Peyer's patch (tissue), 4 donors: ENCODE data around the gene SORBS1. TPM values are rescaled to one million over a fixed set of nuclear protein-coding genes. Genes with fewer than 3 reads are reported as not detected.
"Not testable (repeated sequence)": the region's sequence is repeated elsewhere in the genome, so short reads cannot be mapped to it uniquely, and the experiment has no call there.

Experiments used
- DNase-seq, 3 donors: peaks; one replicate each; pipeline ENCODE4 v3.0.0-alpha.2; 2017 to 2019
- H3K27ac ChIP-seq, 4 donors: fragments of 200-600 bp; sonication (generic); one replicate each; pipeline ENCODE4 v1.5.1; 2016 to 2019
- H3K27me3 ChIP-seq, 2 donors: fragments of 200-600 bp; sonication (generic); one replicate each; pipeline ENCODE4 v1.5.1; 2019
- H3K36me3 ChIP-seq, 3 donors: fragments of 200-600 bp; sonication (generic); one replicate each; pipeline ENCODE4 v1.5.1; 2016 to 2019
- H3K4me1 ChIP-seq, 4 donors: fragments of 200-600 bp; sonication (generic); one replicate each; pipeline ENCODE4 v1.5.1; 2016 to 2019
- H3K4me3 ChIP-seq, 4 donors: fragments of 200-600 bp; sonication (generic); 1 replicate in 3 of 4; 2 replicates in 1 of 4; pipeline ENCODE4 v1.5.1; 2016 to 2019; ENCODE audit warnings: mild to moderate bottlenecking in 1 of 4
- H3K9me3 ChIP-seq, 4 donors: fragments of 200-600 bp; sonication (generic); one replicate each; pipeline ENCODE4 v1.5.1; 2016 to 2019; ENCODE audit warnings: mild to moderate bottlenecking in 1 of 4
- CTCF ChIP-seq, 6 experiments: fragments of 450-650 bp in 4 of 6; fragments of 200-600 bp in 2 of 6; sonication (generic) in 1 of 6; IDR thresholded peaks; one replicate each; pipeline ENCODE4 v1.5.1; 2017 to 2019; ENCODE audit warnings: antibody characterized with exemption in 6 of 6, mild to moderate bottlenecking in 3 of 6, moderate library complexity in 1 of 6
- POLR2A ChIP-seq, 2 donors: fragments of 450-650 bp; IDR thresholded peaks; one replicate each; pipeline ENCODE4 v1.5.1; 2017; ENCODE audit warnings: antibody characterized with exemption in 2 of 2, mild to moderate bottlenecking in 2 of 2, moderate library complexity in 2 of 2
- total RNA-seq, 4 donors: library from RNA; depleted of rRNA; stranded (reverse); fragments of >200 nt; gene quantifications; one replicate each; pipeline ENCODE4 v1.1.0, GENCODE V29; 2016

Gene SORBS1
- total RNA-seq, 4 donors from 2014 or later: 34.3 to 57.1 (median 48.7) TPM

GRCh38 chr10:95352684-95353083, 208.5 kb downstream of the SORBS1 start:
- Histone ChIP-seq H3K27me3 (no peaks in the 10 kb centered on the region), H3K4me3 (no peak overlapping the region), H3K36me3 (peaks cover 0 to 19% (median 0%) of the 10 kb centered on the region in 3 donors), H3K4me1 (peaks cover 0 to 3% (median 0%) of the 10 kb centered on the region in 4 donors), H3K27ac (no peak overlapping the region), H3K9me3 (no peaks in the 10 kb centered on the region)
- TF ChIP-seq POLR2A (IDR thresholded peaks at IDR 0.05) (no peak), CTCF (IDR thresholded peaks at IDR 0.05) (no peak)
- no peak for DNase-seq

- Histone ChIP-seq H3K27ac (peak overlapping the region; percentile 48 to 70 (median 54)), H3K36me3 (peaks cover 0 to 10% (median 0%) of the 10 kb centered on the region in 3 donors), H3K4me1 (peaks cover 0 to 3% (median 0%) of the 10 kb centered on the region in 4 donors), H3K9me3 (no peaks in the 10 kb centered on the region), H3K27me3 (no peaks in the 10 kb centered on the region), H3K4me3 (no peak overlapping the region)
- TF ChIP-seq POLR2A (IDR thresholded peaks at IDR 0.05) (no peak), CTCF (IDR thresholded peaks at IDR 0.05) (no peak)
- no peak for DNase-seq
Measured at GRCh38 chr10:95350830-95351228, 210.3 kb downstream of the SORBS1 start.

GRCh38 chr10:95350219-95350829, 210.8 kb downstream of the SORBS1 start:
- peaks cover 0 to 3% (median 0%) of the 10 kb centered on the region in 4 donors for H3K4me1 ChIP-seq
- no peaks in the 10 kb centered on the region for H3K27me3 ChIP-seq
- no peaks in the 10 kb centered on the region for H3K9me3 ChIP-seq
- H3K36me3 ChIP-seq: peaks cover 0 to 10% (median 0%) of the 10 kb centered on the region in 3 donors
- peak overlapping the region; percentile 48 to 70 (median 54) for H3K27ac ChIP-seq
- DNase-seq: no peak
- no peak overlapping the region for H3K4me3 ChIP-seq
- TF ChIP-seq CTCF (IDR thresholded peaks at IDR 0.05) (no peak), POLR2A (IDR thresholded peaks at IDR 0.05) (no peak)

GRCh38 chr10:95347402-95347766, 213.8 kb downstream of the SORBS1 start:
- not testable (repeated sequence) for H3K27me3 ChIP-seq, H3K4me1 ChIP-seq, H3K9me3 ChIP-seq, H3K36me3 ChIP-seq, H3K4me3 ChIP-seq, H3K27ac ChIP-seq
- DNase-seq: peak in 1 of 3 donors; percentile 23

- H3K4me1 ChIP-seq: peaks cover 0 to 3% (median 0%) of the 10 kb centered on the region in 4 donors
- H3K9me3 ChIP-seq: no peaks in the 10 kb centered on the region
- no peak for TF ChIP-seq CTCF (IDR thresholded peaks at IDR 0.05)
- TF ChIP-seq POLR2A (IDR thresholded peaks at IDR 0.05): no peak
- no peaks in the 10 kb centered on the region for H3K36me3 ChIP-seq
- DNase-seq: peak in 1 of 3 donors; percentile 28
- no peaks in the 10 kb centered on the region for H3K27me3 ChIP-seq
- no peak overlapping the region for H3K4me3 ChIP-seq
- H3K27ac ChIP-seq: no peak overlapping the region
Measured at GRCh38 chr10:95346715-95347401, 214.3 kb downstream of the SORBS1 start.

- TF ChIP-seq POLR2A (IDR thresholded peaks at IDR 0.05) (no peak), CTCF (IDR thresholded peaks at IDR 0.05) (no peak)
- H3K9me3 ChIP-seq: no peaks in the 10 kb centered on the region
- DNase-seq: peak in 1 of 3 donors; percentile 2
- H3K27ac ChIP-seq: no peak overlapping the region
- H3K27me3 ChIP-seq: no peaks in the 10 kb centered on the region
- H3K36me3 ChIP-seq: no peaks in the 10 kb centered on the region
- H3K4me3 ChIP-seq: no peak overlapping the region
- H3K4me1 ChIP-seq: no peaks in the 10 kb centered on the region
Measured at GRCh38 chr10:95343573-95343972, 217.6 kb downstream of the SORBS1 start.
